Measurements from ENCODE around the gene RNF144A.

The RNF144A gene

GRCh38 chr2:6970976-6971480 is 53.8 kb downstream of the RNF144A start:
- no peak overlapping the region for H3K4me3 ChIP-seq (ENCODE audit: severe bottlenecking)
- DNase-seq (ENCODE audit: low spot score) (no peak), ATAC-seq (ENCODE audit: low read depth) (no peak)
- peaks cover 14% of the 10 kb centered on the region for H3K4me1 ChIP-seq (ENCODE audit: insufficient read depth, poor library complexity, severe bottlenecking)
- H3K27ac ChIP-seq (ENCODE audit: poor library complexity, severe bottlenecking): no peak overlapping the region
- H3K27me3 ChIP-seq (ENCODE audit: insufficient read depth, poor library complexity, severe bottlenecking): no peaks in the 10 kb centered on the region
- TF ChIP-seq CTCF (IDR thresholded peaks at IDR 0.05; ENCODE audit: poor library complexity, severe bottlenecking): no peak
- H3K9me3 ChIP-seq (ENCODE audit: severe bottlenecking): peaks cover 4% of the 10 kb centered on the region
- no peaks in the 10 kb centered on the region for H3K36me3 ChIP-seq (ENCODE audit: low read depth)

- DNase-seq (ENCODE audit: low spot score): no peak
- ATAC-seq (ENCODE audit: low read depth): no peak
- Histone ChIP-seq H3K9me3 (ENCODE audit: severe bottlenecking) (peaks cover 4% of the 10 kb centered on the region), H3K27ac (ENCODE audit: poor library complexity, severe bottlenecking) (no peak overlapping the region), H3K36me3 (ENCODE audit: low read depth) (no peaks in the 10 kb centered on the region), H3K4me1 (ENCODE audit: insufficient read depth, poor library complexity, severe bottlenecking) (peaks cover 19% of the 10 kb centered on the region), H3K27me3 (ENCODE audit: insufficient read depth, poor library complexity, severe bottlenecking) (no peaks in the 10 kb centered on the region), H3K4me3 (ENCODE audit: severe bottlenecking) (no peak overlapping the region)
- no peak for TF ChIP-seq CTCF (IDR thresholded peaks at IDR 0.05; ENCODE audit: poor library complexity, severe bottlenecking)
These were observed 54.3 kb downstream of the RNF144A start for GRCh38 chr2:6971502-6971901.

- Histone ChIP-seq H3K4me1 (ENCODE audit: insufficient read depth, poor library complexity, severe bottlenecking) (peaks cover 26% of the 10 kb centered on the region), H3K36me3 (ENCODE audit: low read depth) (no peaks in the 10 kb centered on the region), H3K9me3 (ENCODE audit: severe bottlenecking) (peaks cover 4% of the 10 kb centered on the region), H3K27ac (ENCODE audit: poor library complexity, severe bottlenecking) (no peak overlapping the region), H3K27me3 (ENCODE audit: insufficient read depth, poor library complexity, severe bottlenecking) (no peaks in the 10 kb centered on the region), H3K4me3 (ENCODE audit: severe bottlenecking) (no peak overlapping the region)
- ATAC-seq (ENCODE audit: low read depth): no peak
- no peak for TF ChIP-seq CTCF (IDR thresholded peaks at IDR 0.05; ENCODE audit: poor library complexity, severe bottlenecking)
- DNase-seq (ENCODE audit: low spot score): no peak
These were observed 55.0 kb downstream of the RNF144A start for GRCh38 chr2:6972067-6972710.

- peaks cover 4% of the 10 kb centered on the region for H3K9me3 ChIP-seq (ENCODE audit: severe bottlenecking)
- H3K27me3 ChIP-seq (ENCODE audit: insufficient read depth, poor library complexity, severe bottlenecking): no peaks in the 10 kb centered on the region
- peak; percentile 85 for ATAC-seq (ENCODE audit: low read depth)
- peaks cover 31% of the 10 kb centered on the region for H3K4me1 ChIP-seq (ENCODE audit: insufficient read depth, poor library complexity, severe bottlenecking)
- DNase-seq (ENCODE audit: low spot score): no peak
- TF ChIP-seq CTCF (IDR thresholded peaks at IDR 0.05; ENCODE audit: poor library complexity, severe bottlenecking): no peak
- no peak overlapping the region for H3K4me3 ChIP-seq (ENCODE audit: severe bottlenecking)
- H3K36me3 ChIP-seq (ENCODE audit: low read depth): no peaks in the 10 kb centered on the region
- peak overlapping the region; percentile 44 for H3K27ac ChIP-seq (ENCODE audit: poor library complexity, severe bottlenecking)
These were observed 56.8 kb downstream of the RNF144A start for GRCh38 chr2:6973895-6974545.

GRCh38 chr2:6975988-6976387 is 58.8 kb downstream of the RNF144A start:
- H3K4me3 ChIP-seq (ENCODE audit: severe bottlenecking): no peak overlapping the region
- no peak for TF ChIP-seq CTCF (IDR thresholded peaks at IDR 0.05; ENCODE audit: poor library complexity, severe bottlenecking)
- H3K4me1 ChIP-seq (ENCODE audit: insufficient read depth, poor library complexity, severe bottlenecking): peaks cover 31% of the 10 kb centered on the region
- H3K36me3 ChIP-seq (ENCODE audit: low read depth): no peaks in the 10 kb centered on the region
- H3K9me3 ChIP-seq (ENCODE audit: severe bottlenecking): peaks cover 4% of the 10 kb centered on the region
- no peaks in the 10 kb centered on the region for H3K27me3 ChIP-seq (ENCODE audit: insufficient read depth, poor library complexity, severe bottlenecking)
- ATAC-seq (ENCODE audit: low read depth): peak; percentile 52
- no peak overlapping the region for H3K27ac ChIP-seq (ENCODE audit: poor library complexity, severe bottlenecking)
- no peak for DNase-seq (ENCODE audit: low spot score)
